ENCODE data around the gene CD101. TPM values are rescaled to one million over a fixed set of nuclear protein-coding genes. Genes with fewer than 3 reads are reported as not detected.

CD101 gene
- total RNA-seq, 4 donors from 2014 or later, result 1.2 to 5.3 (median 2.8) TPM

GRCh38 chr1:116997636-116998035 lies 3.9 kb upstream of the CD101 start:
- Histone ChIP-seq H3K4me1 (no peaks in the 10 kb centered on the region), H3K9me3 (no peaks in the 10 kb centered on the region), H3K36me3 (no peaks in the 10 kb centered on the region), H3K4me3 (no peak overlapping the region), H3K27ac (no peak overlapping the region), H3K27me3 (no peaks in the 10 kb centered on the region)
- DNase-seq (ENCODE audit: low spot score in 2 of 2), result no peak
- no peak for TF ChIP-seq POLR2AphosphoS5 (IDR thresholded peaks at IDR 0.05)
- no peak for TF ChIP-seq POLR2A (IDR thresholded peaks at IDR 0.05)

GRCh38 chr1:116999596-116999995 lies 2.0 kb upstream of the CD101 start:
- WGBS, result 66% methylated on average over 3 of the region's 3 CpGs
- Histone ChIP-seq H3K36me3 (no peaks in the 10 kb centered on the region), H3K4me1 (no peaks in the 10 kb centered on the region), H3K27me3 (no peaks in the 10 kb centered on the region), H3K9me3 (no peaks in the 10 kb centered on the region), H3K4me3 (no peak overlapping the region), H3K27ac (no peak overlapping the region)
- no peak for DNase-seq (ENCODE audit: low spot score in 2 of 2)
- TF ChIP-seq POLR2A (IDR thresholded peaks at IDR 0.05) (no peak), EP300 (IDR thresholded peaks at IDR 0.05) (no peak), POLR2AphosphoS5 (IDR thresholded peaks at IDR 0.05) (no peak), CTCF (IDR thresholded peaks at IDR 0.05) (no peak)

GRCh38 chr1:117000142-117000541 lies 1.4 kb upstream of the CD101 start:
- Histone ChIP-seq H3K27ac (no peak overlapping the region), H3K27me3 (no peaks in the 10 kb centered on the region), H3K9me3 (no peaks in the 10 kb centered on the region), H3K36me3 (no peaks in the 10 kb centered on the region), H3K4me3 (no peak overlapping the region), H3K4me1 (no peaks in the 10 kb centered on the region)
- no peak for TF ChIP-seq POLR2AphosphoS5 (IDR thresholded peaks at IDR 0.05)
- TF ChIP-seq CTCF (IDR thresholded peaks at IDR 0.05), result no peak
- no peak for TF ChIP-seq POLR2A (IDR thresholded peaks at IDR 0.05)
- no peak for TF ChIP-seq EP300 (IDR thresholded peaks at IDR 0.05)
- no peak for DNase-seq (ENCODE audit: low spot score in 2 of 2)
- WGBS, result 75% methylated on average over 2 of the region's 2 CpGs

GRCh38 chr1:117003223-117003875 lies 1.8 kb downstream of the CD101 start:
- Histone ChIP-seq H3K9me3 (no peaks in the 10 kb centered on the region), H3K27me3 (no peaks in the 10 kb centered on the region), H3K4me1 (no peaks in the 10 kb centered on the region), H3K4me3 (no peak overlapping the region), H3K27ac (no peak overlapping the region), H3K36me3 (no peaks in the 10 kb centered on the region)
- WGBS, result 85% methylated on average over 2 of the region's 2 CpGs
- DNase-seq (ENCODE audit: low spot score in 2 of 2), result no peak
- TF ChIP-seq POLR2A (IDR thresholded peaks at IDR 0.05) (no peak), CTCF (IDR thresholded peaks at IDR 0.05) (no peak), POLR2AphosphoS5 (IDR thresholded peaks at IDR 0.05) (no peak), EP300 (IDR thresholded peaks at IDR 0.05) (no peak)

- H3K4me3 ChIP-seq, result no peak overlapping the region
- H3K36me3 ChIP-seq, result no peaks in the 10 kb centered on the region
- H3K4me1 ChIP-seq, result no peaks in the 10 kb centered on the region
- H3K27me3 ChIP-seq, result no peaks in the 10 kb centered on the region
- no peak overlapping the region for H3K27ac ChIP-seq
- no peak for TF ChIP-seq POLR2A (IDR thresholded peaks at IDR 0.05)
- no peak for TF ChIP-seq EP300 (IDR thresholded peaks at IDR 0.05)
- TF ChIP-seq CTCF (IDR thresholded peaks at IDR 0.05), result no peak
- no peak for TF ChIP-seq POLR2AphosphoS5 (IDR thresholded peaks at IDR 0.05)
- 94% methylated on average over 2 of the region's 2 CpGs for WGBS
- no peaks in the 10 kb centered on the region for H3K9me3 ChIP-seq
- no peak for DNase-seq (ENCODE audit: low spot score in 2 of 2)
These were observed 6.1 kb downstream of the CD101 start for GRCh38 chr1:117007719-117008013.

GRCh38 chr1:117008656-117009055 lies 7.1 kb downstream of the CD101 start:
- H3K27me3 ChIP-seq, result no peaks in the 10 kb centered on the region
- H3K36me3 ChIP-seq, result no peaks in the 10 kb centered on the region
- no peak overlapping the region for H3K27ac ChIP-seq
- H3K4me3 ChIP-seq, result no peak overlapping the region
- TF ChIP-seq EP300 (IDR thresholded peaks at IDR 0.05) (no peak), POLR2A (IDR thresholded peaks at IDR 0.05) (no peak), CTCF (IDR thresholded peaks at IDR 0.05) (no peak), POLR2AphosphoS5 (IDR thresholded peaks at IDR 0.05) (no peak)
- H3K4me1 ChIP-seq, result no peaks in the 10 kb centered on the region
- no peaks in the 10 kb centered on the region for H3K9me3 ChIP-seq
- no peak for DNase-seq (ENCODE audit: low spot score in 2 of 2)
- WGBS, result 65% methylated on average over 2 of the region's 2 CpGs
